HEK293 (cell line): ENCODE data around the gene SUGP2.

ENCODE experiments used
- CTCF ChIA-PET: fragments of 350-600 bp; formaldehyde crosslinking; extraction: SDS; loops from one replicate; lab custom pipeline; 2021; ENCODE audit warnings: antibody characterized with exemption; lab: Yijun Ruan, JAX
- POLR2A ChIA-PET: fragments of 300-600 bp; formaldehyde crosslinking; extraction: SDS; loops from one replicate; lab custom pipeline; 2020; ENCODE audit warnings: antibody characterized with exemption, inconsistent platforms; lab: Yijun Ruan, JAX
- H3K27ac ChIP-seq: fragments of 200-500 bp; sonication (Bioruptor generic); 2 replicates; pipeline ENCODE4 v1.5.1; 2014; ENCODE audit warnings: low read depth, low read length, control low read depth, inconsistent platforms; ENCODE audit errors: extremely low read depth
- H3K36me3 ChIP-seq, 2 experiments: fragments of 200-500 bp in 1 of 2; sonication (Bioruptor generic) in 1 of 2; 1 replicate in 1 of 2; 2 replicates in 1 of 2; pipeline ENCODE4 v1.5.1; 2014 to 2017; ENCODE audit warnings: inconsistent platforms in 2 of 2, low read length in 2 of 2; ENCODE audit not compliant: control insufficient read depth in 2 of 2, insufficient read depth in 1 of 2
- H3K4me1 ChIP-seq: fragments of 200-500 bp; sonication (Bioruptor generic); 2 replicates; pipeline ENCODE4 v1.5.1; 2014; ENCODE audit warnings: mild to moderate bottlenecking, low read length, inconsistent platforms; ENCODE audit not compliant: control insufficient read depth, insufficient read depth
- H3K4me3 ChIP-seq: 2 replicates; pipeline ENCODE4 v1.5.1; 2011; ENCODE audit warnings: low read depth, mild to moderate bottlenecking, control low read depth, low read length, moderate library complexity
- H3K9me3 ChIP-seq: fragments of 200-500 bp; sonication (Bioruptor generic); 2 replicates; pipeline ENCODE4 v1.5.1; 2014; ENCODE audit warnings: low read depth, low read length, inconsistent platforms; ENCODE audit not compliant: control insufficient read depth, insufficient read depth
- GLI2 ChIP-seq: fragments of 450-650 bp; formaldehyde crosslinking; IDR thresholded peaks from 2 replicates; pipeline ENCODE4; 2017; ENCODE audit warnings: missing biosample characterization, missing genetic modification characterization, low read depth, borderline replicate concordance
- KLF7 ChIP-seq: fragments of 450-650 bp; formaldehyde crosslinking; IDR thresholded peaks from 2 replicates; pipeline ENCODE4 v1.5.1; 2016; ENCODE audit warnings: missing biosample characterization, missing genetic modification characterization, borderline replicate concordance
- KLF9 ChIP-seq: fragments of 450-650 bp; formaldehyde crosslinking; IDR thresholded peaks from 2 replicates; pipeline ENCODE4 v1.5.1; 2016; ENCODE audit warnings: missing biosample characterization, missing genetic modification characterization, low read depth
- OVOL3 ChIP-seq: fragments of 450-650 bp; formaldehyde crosslinking; IDR thresholded peaks from 2 replicates; pipeline ENCODE4 v1.5.1; 2016; ENCODE audit warnings: missing biosample characterization, missing genetic modification characterization
- REST ChIP-seq: fragments of 450-650 bp; formaldehyde crosslinking; IDR thresholded peaks from 2 replicates; pipeline ENCODE4 v1.5.1; 2016; ENCODE audit warnings: missing biosample characterization, missing genetic modification characterization
- ZFP3 ChIP-seq: fragments of 450-650 bp; formaldehyde crosslinking; IDR thresholded peaks from 2 replicates; pipeline ENCODE4 v1.5.1; 2016; ENCODE audit warnings: low read depth, missing biosample characterization, missing genetic modification characterization
- ZNF16 ChIP-seq: fragments of 450-650 bp; formaldehyde crosslinking; IDR thresholded peaks from 2 replicates; pipeline ENCODE4 v1.5.1; 2016; ENCODE audit warnings: low read depth, missing biosample characterization, missing genetic modification characterization
- ZNF174 ChIP-seq: fragments of 450-650 bp; formaldehyde crosslinking; IDR thresholded peaks from 2 replicates; pipeline ENCODE4 v1.5.0; 2017; ENCODE audit warnings: missing biosample characterization, mild to moderate bottlenecking, missing genetic modification characterization
- ZNF2 ChIP-seq: fragments of 450-650 bp; formaldehyde crosslinking; IDR thresholded peaks from 2 replicates; pipeline ENCODE4 v1.5.1; 2016; ENCODE audit warnings: missing biosample characterization, missing genetic modification characterization
- ZNF248 ChIP-seq: fragments of 450-650 bp; formaldehyde crosslinking; IDR thresholded peaks from 2 replicates; pipeline ENCODE4 v1.5.1; 2017; ENCODE audit warnings: missing biosample characterization, missing genetic modification characterization
- ZNF311 ChIP-seq: fragments of 450-650 bp; formaldehyde crosslinking; IDR thresholded peaks from 2 replicates; pipeline ENCODE4 v1.5.1; 2017; ENCODE audit warnings: missing biosample characterization, missing genetic modification characterization, borderline replicate concordance
- ZNF660 ChIP-seq: fragments of 450-650 bp; IDR thresholded peaks from 2 replicates; pipeline ENCODE4 v1.5.1; 2018; ENCODE audit warnings: missing biosample characterization, mild to moderate bottlenecking, missing genetic modification characterization
- ZNF670 ChIP-seq: fragments of 450-650 bp; formaldehyde crosslinking; IDR thresholded peaks from 2 replicates; pipeline ENCODE4 v1.5.1; 2016; ENCODE audit warnings: missing biosample characterization, missing genetic modification characterization, low read depth
- ZNF701 ChIP-seq: fragments of 450-650 bp; formaldehyde crosslinking; IDR thresholded peaks from 2 replicates; pipeline ENCODE4 v1.5.1; 2016; ENCODE audit warnings: missing biosample characterization, missing genetic modification characterization
- ZSCAN5A ChIP-seq: fragments of 450-650 bp; formaldehyde crosslinking; IDR thresholded peaks from 2 replicates; pipeline ENCODE4 v1.5.1; 2016; ENCODE audit warnings: missing biosample characterization, missing genetic modification characterization
- TF ChIP-seq, protein P1 (sequence below): fragments of 450-650 bp; formaldehyde crosslinking; IDR thresholded peaks from 2 replicates; pipeline ENCODE4 v1.5.1; 2016; ENCODE audit warnings: missing biosample characterization, missing genetic modification characterization

Gene SUGP2

DNA sequence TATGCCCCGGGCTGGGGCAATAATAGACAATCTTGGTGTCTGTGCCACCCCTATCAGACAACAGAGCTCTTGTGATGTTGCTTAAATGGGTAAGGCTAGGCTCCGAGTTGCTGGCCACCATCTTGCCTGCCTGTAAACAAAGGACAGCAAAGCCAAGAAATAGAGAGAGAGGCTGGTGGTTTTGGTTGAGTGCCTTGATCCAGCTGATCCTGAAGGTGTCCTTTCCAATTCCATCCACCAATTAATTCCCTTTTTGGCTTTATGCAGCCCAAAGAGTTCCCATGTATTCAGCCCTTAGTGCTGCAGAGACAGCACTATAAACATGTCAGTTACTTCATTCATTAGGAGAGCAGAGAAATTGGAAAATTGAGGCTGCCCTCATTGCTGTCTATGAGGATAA is 50.6 kb downstream of the SUGP2 start:
- TF ChIP-seq KLF9, result no peak
- POLR2A ChIA-PET, result interaction anchor here (0.7 kb wide), 1 partner anchor 49 kb away, joined by 3 read pairs; no protein-coding TSS in a partner anchor
- H3K4me1 ChIP-seq, result no peaks in the 10 kb centered on the region

DNA sequence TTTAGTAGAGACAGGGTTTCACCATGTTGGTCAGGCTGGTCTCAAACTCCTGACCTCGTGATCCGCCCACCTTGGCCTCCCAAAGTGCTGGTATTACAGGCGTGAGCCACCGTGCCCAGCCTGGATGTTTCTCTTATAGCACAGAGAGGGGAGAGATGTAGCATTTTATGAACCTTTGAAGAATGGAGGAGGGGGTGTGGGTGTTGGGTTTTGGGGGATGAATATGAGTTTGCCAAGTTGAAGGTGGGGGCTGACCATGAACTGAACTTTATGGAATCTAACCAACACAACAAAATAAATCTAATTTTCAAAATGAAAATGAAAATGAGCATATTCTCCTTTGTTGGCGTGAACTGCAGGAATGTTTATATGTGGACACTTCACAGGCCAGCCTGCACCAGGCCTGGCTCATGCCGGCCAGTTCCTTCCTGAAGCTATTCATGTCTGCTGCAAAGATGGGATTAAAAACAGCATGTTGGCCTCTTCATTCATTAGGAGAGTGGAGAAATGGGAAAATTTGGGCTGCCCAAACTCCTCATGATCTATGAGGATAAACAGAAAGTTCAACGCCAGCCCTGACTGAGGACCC is 52.8 kb downstream of the SUGP2 start:
- H3K36me3 ChIP-seq, result no peaks in the 10 kb centered on the region
- TF ChIP-seq ZNF174 (tag by site-specific recombination) (no peak), ZFP3 (peak; percentile 72)
- H3K27ac ChIP-seq, result no peak overlapping the region
- CTCF ChIA-PET, result no interaction called here
- H3K4me1 ChIP-seq, result no peaks in the 10 kb centered on the region
- no peaks in the 10 kb centered on the region for H3K9me3 ChIP-seq
- no peak overlapping the region for H3K4me3 ChIP-seq
- POLR2A ChIA-PET, result no interaction called here

More for the DNA sequence above, 50.6 kb downstream of the SUGP2 start:
- Histone ChIP-seq H3K9me3 (no peaks in the 10 kb centered on the region), H3K36me3 (no peaks in the 10 kb centered on the region), H3K27ac (no peak overlapping the region), H3K4me3 (no peak overlapping the region)
- CTCF ChIA-PET, result interaction anchor here (0.7 to 1.4 kb wide), 4 partner anchors 13 to 66 kb away, joined by 3 to 6 read pairs (median 4); no protein-coding TSS in a partner anchor

GRCh38 chr19:18978616-18979015 is 54.7 kb downstream of the SUGP2 start:
- Histone ChIP-seq H3K36me3 (no peaks in the 10 kb centered on the region), H3K4me3 (no peak overlapping the region)
- TF ChIP-seq ZNF660 (tag by site-specific recombination) (no peak), ZNF248 (tag by site-specific recombination) (no peak), REST (no peak), ZNF311 (no peak), ZNF2 (no peak), ZNF701 (no peak), ZNF16 (no peak), ZSCAN5A (no peak), GLI2 (tag by site-specific recombination) (no peak), ZNF670 (no peak), KLF7 (no peak), OVOL3 (tag by site-specific recombination) (no peak)
- TF ChIP-seq, protein P1, sequence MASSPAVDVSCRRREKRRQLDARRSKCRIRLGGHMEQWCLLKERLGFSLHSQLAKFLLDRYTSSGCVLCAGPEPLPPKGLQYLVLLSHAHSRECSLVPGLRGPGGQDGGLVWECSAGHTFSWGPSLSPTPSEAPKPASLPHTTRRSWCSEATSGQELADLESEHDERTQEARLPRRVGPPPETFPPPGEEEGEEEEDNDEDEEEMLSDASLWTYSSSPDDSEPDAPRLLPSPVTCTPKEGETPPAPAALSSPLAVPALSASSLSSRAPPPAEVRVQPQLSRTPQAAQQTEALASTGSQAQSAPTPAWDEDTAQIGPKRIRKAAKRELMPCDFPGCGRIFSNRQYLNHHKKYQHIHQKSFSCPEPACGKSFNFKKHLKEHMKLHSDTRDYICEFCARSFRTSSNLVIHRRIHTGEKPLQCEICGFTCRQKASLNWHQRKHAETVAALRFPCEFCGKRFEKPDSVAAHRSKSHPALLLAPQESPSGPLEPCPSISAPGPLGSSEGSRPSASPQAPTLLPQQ (tag by site-specific recombination), result no peak
- TF ChIP-seq, all 188 proteins: peak for 0
- POLR2A ChIA-PET, result no interaction called here
- H3K4me1 ChIP-seq, result no peaks in the 10 kb centered on the region
- CTCF ChIA-PET, result no interaction called here
- no peak overlapping the region for H3K27ac ChIP-seq
- no peaks in the 10 kb centered on the region for H3K9me3 ChIP-seq
